Smooth muscle cell (in vitro differentiated cells): ENCODE measurements around the gene NEB. TPM values are rescaled to one million over a fixed set of nuclear protein-coding genes. Genes with fewer than 3 reads are reported as not detected.
"Not testable (repeated sequence)": the region's sequence is repeated elsewhere in the genome, so short reads cannot be mapped to it uniquely, and the experiment has no call there.

ENCODE experiments used
- DNase-seq: peaks from one replicate; lab custom pipeline; 2025; ENCODE audit not compliant: unreplicated experiment; lab: John Stamatoyannopoulos, UW
- H2AFZ ChIP-seq: fragments of 200-600 bp; sonication (generic); 2 replicates; pipeline ENCODE4 v1.6.0; 2016; ENCODE audit warnings: antibody characterized with exemption, low read depth, mild to moderate bottlenecking
- H3F3A ChIP-seq: fragments of 200-600 bp; sonication (generic); 2 replicates; pipeline ENCODE4 v1.6.0; 2017; ENCODE audit warnings: antibody characterized with exemption, low read depth
- H3K27ac ChIP-seq: fragments of 200-600 bp; sonication (generic); 2 replicates; pipeline ENCODE4 v1.5.1; 2016; ENCODE audit warnings: low read depth, mild to moderate bottlenecking
- H3K27me3 ChIP-seq: fragments of 200-600 bp; sonication (generic); 2 replicates; pipeline ENCODE4 v1.6.1; 2016; ENCODE audit warnings: low read depth, mild to moderate bottlenecking
- H3K36me3 ChIP-seq: fragments of 200-600 bp; sonication (generic); 2 replicates; pipeline ENCODE4 v1.5.1; 2016; ENCODE audit warnings: low read depth
- H3K4me1 ChIP-seq: fragments of 200-600 bp; sonication (generic); 2 replicates; pipeline ENCODE4 v1.5.1; 2016; ENCODE audit warnings: low read depth
- H3K4me2 ChIP-seq: fragments of 200-600 bp; sonication (generic); 2 replicates; pipeline ENCODE4 v1.6.0; 2016; ENCODE audit warnings: mild to moderate bottlenecking
- H3K4me3 ChIP-seq: fragments of 200-600 bp; sonication (generic); 2 replicates; pipeline ENCODE4 v1.5.1; 2016; ENCODE audit warnings: mild to moderate bottlenecking
- H3K79me2 ChIP-seq: fragments of 200-600 bp; sonication (generic); 2 replicates; pipeline ENCODE4 v1.6.0; 2016; ENCODE audit warnings: low read depth, mild to moderate bottlenecking
- H3K9ac ChIP-seq: fragments of 200-600 bp; sonication (generic); 2 replicates; pipeline ENCODE4 v1.6.0; 2016; ENCODE audit warnings: low read depth
- H3K9me3 ChIP-seq: fragments of 200-600 bp; sonication (generic); replicated peaks from 2 replicates; pipeline ENCODE4 v1.5.1; 2016; ENCODE audit warnings: low read depth
- H4K20me1 ChIP-seq: fragments of 200-600 bp; sonication (generic); 2 replicates; pipeline ENCODE4 v1.6.0; 2016; ENCODE audit warnings: low read depth
- CTCF ChIP-seq: fragments of 200-600 bp; sonication (generic); IDR thresholded peaks from 2 replicates; pipeline ENCODE4 v1.5.1; 2017; ENCODE audit warnings: borderline replicate concordance, mild to moderate bottlenecking, antibody characterized with exemption; ENCODE audit not compliant: insufficient read depth, poor library complexity, severe bottlenecking
- WGBS: methylation state at CpG from one replicate; pipeline ENCODE4 v1.1.7; 2016; ENCODE audit warnings: low lambda C conversion rate; 5-methylcytosine and 5-hydroxymethylcytosine counted together
- polyA plus RNA-seq: library from polyadenylated mRNA; unstranded; fragments of >200 nt; fragmentation: Nextera tagmentation; extraction: Ambion mirVana; gene quantifications from 2 replicates; pipeline ENCODE4 v1.2.1, GENCODE V29; 2016
- total RNA-seq: library from RNA; depleted of rRNA; stranded (reverse); fragments of >200 nt; gene quantifications from 2 replicates; pipeline ENCODE4 v1.2.3, GENCODE V29; 2014

NEB gene
- total and polyA plus RNA-seq, 2 experiments from 2014 or later = 0.18 to 1.3 TPM

- H3K9me3 ChIP-seq = no peaks in the 10 kb centered on the region
- H3K79me2 ChIP-seq = no peaks in the 10 kb centered on the region
- no peaks in the 10 kb centered on the region for H3F3A ChIP-seq
- H3K27ac ChIP-seq = no peak overlapping the region
- H3K4me3 ChIP-seq = no peak overlapping the region
- no peaks in the 10 kb centered on the region for H4K20me1 ChIP-seq
- WGBS = 94% methylated on average over 1 of the region's 1 CpG
- H3K4me2 ChIP-seq = no peak overlapping the region
- H3K4me1 ChIP-seq = no peaks in the 10 kb centered on the region
- H3K27me3 ChIP-seq = no peaks in the 10 kb centered on the region
- no peak for DNase-seq
- no peak for TF ChIP-seq CTCF
- no peak overlapping the region for H2AFZ ChIP-seq
- H3K36me3 ChIP-seq = no peaks in the 10 kb centered on the region
- H3K9ac ChIP-seq = no peak overlapping the region
These were observed 84.9 kb downstream of the NEB start for GRCh38 chr2:151649400-151649799.

GRCh38 chr2:151646512-151646911 lies 87.8 kb downstream of the NEB start:
- H3K4me2 ChIP-seq, H3K27me3 ChIP-seq, H4K20me1 ChIP-seq, H3K9ac ChIP-seq, H3K79me2 ChIP-seq, H3K4me1 ChIP-seq, H3F3A ChIP-seq, H3K9me3 ChIP-seq, H3K36me3 ChIP-seq, H3K27ac ChIP-seq, H2AFZ ChIP-seq, DNase-seq, H3K4me3 ChIP-seq: not testable (repeated sequence)
- 96% methylated on average over 4 of the region's 4 CpGs for WGBS

- no peak for TF ChIP-seq CTCF
- H3F3A ChIP-seq = no peaks in the 10 kb centered on the region
- 93% methylated on average over 2 of the region's 2 CpGs for WGBS
These were observed 89.7 kb downstream of the NEB start for GRCh38 chr2:151644580-151644979.

GRCh38 chr2:151641895-151642294 lies 92.4 kb downstream of the NEB start:
- WGBS = 97% methylated on average over 2 of the region's 2 CpGs
- H3K27me3 ChIP-seq = not testable (repeated sequence)

More at GRCh38 chr2:151644580-151644979, 89.7 kb downstream of the NEB start:
- Histone ChIP-seq H3K4me2 (no peak overlapping the region), H2AFZ (no peak overlapping the region), H3K79me2 (no peaks in the 10 kb centered on the region), H3K27me3 (no peaks in the 10 kb centered on the region), H3K4me3 (no peak overlapping the region), H4K20me1 (no peaks in the 10 kb centered on the region), H3K36me3 (no peaks in the 10 kb centered on the region), H3K27ac (no peak overlapping the region), H3K9ac (no peak overlapping the region), H3K4me1 (no peaks in the 10 kb centered on the region), H3K9me3 (no peaks in the 10 kb centered on the region)
- no peak for DNase-seq

GRCh38 chr2:151640087-151640486 lies 94.2 kb downstream of the NEB start:
- Histone ChIP-seq H3K36me3 (no peaks in the 10 kb centered on the region), H3K4me3 (no peak overlapping the region), H3K4me2 (no peak overlapping the region), H3K27ac (no peak overlapping the region), H4K20me1 (no peaks in the 10 kb centered on the region), H3K27me3 (no peaks in the 10 kb centered on the region), H3K4me1 (no peaks in the 10 kb centered on the region), H3F3A (no peaks in the 10 kb centered on the region), H3K79me2 (no peaks in the 10 kb centered on the region), H3K9me3 (no peaks in the 10 kb centered on the region), H2AFZ (no peak overlapping the region), H3K9ac (no peak overlapping the region)
- no peak for DNase-seq
- TF ChIP-seq CTCF = no peak
- 89% methylated on average over 9 of the region's 9 CpGs for WGBS

More at GRCh38 chr2:151641895-151642294, 92.4 kb downstream of the NEB start:
- not testable (repeated sequence) for H3K4me3 ChIP-seq, H3K9me3 ChIP-seq, H3K79me2 ChIP-seq, H4K20me1 ChIP-seq, H2AFZ ChIP-seq, H3K4me2 ChIP-seq, H3K27ac ChIP-seq, DNase-seq, H3F3A ChIP-seq, H3K36me3 ChIP-seq, H3K9ac ChIP-seq, H3K4me1 ChIP-seq
